ENCODE measurements around the gene RABGAP1L.

- TF ChIP-seq CTCF (tag by site-specific recombination; IDR thresholded peaks at IDR 0.05) = no peak
- TF ChIP-seq, protein P1, sequence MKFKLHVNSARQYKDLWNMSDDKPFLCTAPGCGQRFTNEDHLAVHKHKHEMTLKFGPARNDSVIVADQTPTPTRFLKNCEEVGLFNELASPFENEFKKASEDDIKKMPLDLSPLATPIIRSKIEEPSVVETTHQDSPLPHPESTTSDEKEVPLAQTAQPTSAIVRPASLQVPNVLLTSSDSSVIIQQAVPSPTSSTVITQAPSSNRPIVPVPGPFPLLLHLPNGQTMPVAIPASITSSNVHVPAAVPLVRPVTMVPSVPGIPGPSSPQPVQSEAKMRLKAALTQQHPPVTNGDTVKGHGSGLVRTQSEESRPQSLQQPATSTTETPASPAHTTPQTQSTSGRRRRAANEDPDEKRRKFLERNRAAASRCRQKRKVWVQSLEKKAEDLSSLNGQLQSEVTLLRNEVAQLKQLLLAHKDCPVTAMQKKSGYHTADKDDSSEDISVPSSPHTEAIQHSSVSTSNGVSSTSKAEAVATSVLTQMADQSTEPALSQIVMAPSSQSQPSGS (tag by site-specific recombination; IDR thresholded peaks at IDR 0.05; ENCODE audit: low read depth) = no peak
- no peak for TF ChIP-seq ZSCAN30 (tag by site-specific recombination; IDR thresholded peaks at IDR 0.05)
- TF ChIP-seq ZNF830 (tag by site-specific recombination; IDR thresholded peaks at IDR 0.05; ENCODE audit: low read depth) = no peak
- no peak for TF ChIP-seq ZNF558 (tag by site-specific recombination; IDR thresholded peaks at IDR 0.05)
- TF ChIP-seq BCL11A (tag by site-specific recombination; IDR thresholded peaks at IDR 0.05; ENCODE audit: low read depth) = no peak
- TF ChIP-seq, protein P2, sequence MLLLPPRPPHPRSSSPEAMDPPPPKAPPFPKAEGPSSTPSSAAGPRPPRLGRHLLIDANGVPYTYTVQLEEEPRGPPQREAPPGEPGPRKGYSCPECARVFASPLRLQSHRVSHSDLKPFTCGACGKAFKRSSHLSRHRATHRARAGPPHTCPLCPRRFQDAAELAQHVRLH (tag by site-specific recombination; IDR thresholded peaks at IDR 0.05) = no peak
- no peak for TF ChIP-seq PRDM1 (tag by site-specific recombination; IDR thresholded peaks at IDR 0.05)
- no peak for TF ChIP-seq GFI1B (tag by site-specific recombination; IDR thresholded peaks at IDR 0.05)
- no peak for TF ChIP-seq PRDM4 (tag by site-specific recombination; IDR thresholded peaks at IDR 0.05)
- TF ChIP-seq ZNF174 (tag by site-specific recombination; IDR thresholded peaks at IDR 0.05) = no peak
- TF ChIP-seq ZNF274 (IDR thresholded peaks at IDR 0.05; ENCODE audit: low read length) = no peak
- no peak for TF ChIP-seq ZNF274 (tag by site-specific recombination; IDR thresholded peaks at IDR 0.05; ENCODE audit: borderline replicate concordance)
- TF ChIP-seq ZNF112 (tag by site-specific recombination; IDR thresholded peaks at IDR 0.05) = no peak
Measured at GRCh38 chr1:174836543-174836942, 677.2 kb downstream of the RABGAP1L start.

All from HEK293 (cell line).